Measurements from ENCODE around the gene TIMP1. TPM values are rescaled to one million over a fixed set of nuclear protein-coding genes. Genes with fewer than 3 reads are reported as not detected.

Gene TIMP1
- total RNA-seq, 1 donor from 2014 or later = 241 TPM

DNA sequence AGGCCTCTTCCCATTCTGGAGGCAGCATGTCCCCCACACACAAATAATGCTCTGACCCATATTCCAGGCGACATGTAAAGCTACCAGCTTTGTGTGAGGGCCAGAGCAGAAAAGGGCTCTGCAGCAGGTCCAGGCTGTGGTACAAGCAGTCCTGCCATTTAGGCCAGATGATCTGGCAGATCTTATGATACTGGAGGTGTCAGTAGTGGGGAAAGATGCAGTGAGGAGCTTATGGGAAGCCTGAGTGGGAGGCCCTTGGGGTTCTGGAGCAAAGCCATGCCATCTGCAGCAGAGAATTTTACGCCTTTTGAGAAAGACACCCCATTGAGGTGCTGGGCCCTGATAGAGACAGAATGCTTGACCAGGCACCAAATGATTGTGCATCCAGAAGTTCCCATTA lies 29.7 kb downstream of the TIMP1 start:
- TF ChIP-seq, protein P1, sequence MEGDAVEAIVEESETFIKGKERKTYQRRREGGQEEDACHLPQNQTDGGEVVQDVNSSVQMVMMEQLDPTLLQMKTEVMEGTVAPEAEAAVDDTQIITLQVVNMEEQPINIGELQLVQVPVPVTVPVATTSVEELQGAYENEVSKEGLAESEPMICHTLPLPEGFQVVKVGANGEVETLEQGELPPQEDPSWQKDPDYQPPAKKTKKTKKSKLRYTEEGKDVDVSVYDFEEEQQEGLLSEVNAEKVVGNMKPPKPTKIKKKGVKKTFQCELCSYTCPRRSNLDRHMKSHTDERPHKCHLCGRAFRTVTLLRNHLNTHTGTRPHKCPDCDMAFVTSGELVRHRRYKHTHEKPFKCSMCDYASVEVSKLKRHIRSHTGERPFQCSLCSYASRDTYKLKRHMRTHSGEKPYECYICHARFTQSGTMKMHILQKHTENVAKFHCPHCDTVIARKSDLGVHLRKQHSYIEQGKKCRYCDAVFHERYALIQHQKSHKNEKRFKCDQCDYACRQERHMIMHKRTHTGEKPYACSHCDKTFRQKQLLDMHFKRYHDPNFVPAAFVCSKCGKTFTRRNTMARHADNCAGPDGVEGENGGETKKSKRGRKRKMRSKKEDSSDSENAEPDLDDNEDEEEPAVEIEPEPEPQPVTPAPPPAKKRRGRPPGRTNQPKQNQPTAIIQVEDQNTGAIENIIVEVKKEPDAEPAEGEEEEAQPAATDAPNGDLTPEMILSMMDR (conservative IDR thresholded peaks at IDR 0.05; ENCODE audit: low read depth, low read length) = no peak
- no peak for DNase-seq (ENCODE audit: low read depth)
- H3K4me3 ChIP-seq (ENCODE audit: low read depth, low read length) = no peak overlapping the region

DNA sequence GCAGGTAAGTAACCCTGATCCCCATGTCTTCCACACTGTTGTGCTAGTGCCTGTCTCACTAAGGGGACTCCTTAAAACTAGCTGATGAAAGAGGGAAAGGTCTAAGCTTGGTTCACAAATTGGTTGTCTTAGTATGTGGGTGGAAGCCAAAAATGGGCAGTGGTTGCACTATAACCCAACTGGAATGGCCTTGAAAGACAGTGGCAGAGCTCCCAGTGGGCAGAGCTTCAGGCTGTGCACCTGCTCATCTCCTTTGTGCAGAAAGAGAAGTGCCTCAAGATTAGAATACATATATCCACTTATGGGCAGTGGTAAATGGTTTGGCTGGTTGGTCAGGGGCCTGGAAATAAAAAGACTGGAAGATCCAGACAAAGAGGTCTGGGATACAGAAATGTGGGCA lies 30.2 kb downstream of the TIMP1 start:
- TF ChIP-seq, protein P1 (conservative IDR thresholded peaks at IDR 0.05; ENCODE audit: low read depth, low read length) = no peak
- no peak overlapping the region for H3K4me3 ChIP-seq (ENCODE audit: low read depth, low read length)
- DNase-seq (ENCODE audit: low read depth) = no peak

DNA sequence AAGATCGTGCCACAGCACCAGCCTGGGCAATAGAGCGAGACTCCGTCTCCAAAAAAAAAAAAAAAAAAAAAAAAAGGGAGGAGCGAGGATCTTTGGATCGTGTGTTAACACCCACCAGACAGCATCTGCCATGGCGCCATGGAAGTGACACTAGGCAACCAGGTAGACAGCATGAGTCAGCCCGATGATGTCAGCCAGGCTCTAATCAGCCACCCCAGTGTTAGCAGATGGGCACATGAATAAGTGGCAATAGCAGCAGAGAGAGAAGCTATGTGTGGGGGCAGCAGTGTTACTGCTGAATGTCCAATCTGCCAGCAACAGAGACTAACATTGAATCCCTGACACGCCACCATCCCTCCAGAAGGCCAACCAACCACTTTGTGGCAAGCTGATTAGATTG lies 30.8 kb downstream of the TIMP1 start:
- H3K4me3 ChIP-seq (ENCODE audit: low read depth, low read length) = no peak overlapping the region
- TF ChIP-seq, protein P1 (conservative IDR thresholded peaks at IDR 0.05; ENCODE audit: low read depth, low read length) = no peak
- DNase-seq (ENCODE audit: low read depth) = no peak

DNA sequence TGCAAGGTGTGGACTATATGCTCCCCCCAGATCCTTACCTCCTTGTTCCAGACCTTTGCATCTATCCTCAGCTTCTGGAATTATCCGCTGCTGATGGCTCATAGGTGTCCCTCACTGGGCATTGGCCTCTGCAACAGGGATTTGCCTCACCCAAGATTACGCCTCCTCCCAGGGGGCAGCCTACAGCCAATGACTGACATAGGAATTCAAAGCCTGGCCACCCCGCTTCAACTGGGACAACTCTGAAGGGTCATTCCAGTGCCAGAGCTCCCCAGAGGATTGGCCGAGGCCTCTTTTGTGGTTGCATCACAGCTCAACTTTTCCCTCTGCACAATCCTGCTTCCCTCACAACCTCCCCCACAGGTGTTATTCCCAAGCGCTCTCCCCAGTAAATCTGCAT lies 32.4 kb downstream of the TIMP1 start:
- TF ChIP-seq, protein P1 (conservative IDR thresholded peaks at IDR 0.05; ENCODE audit: low read depth, low read length) = no peak
- H3K4me3 ChIP-seq (ENCODE audit: low read depth, low read length) = no peak overlapping the region
- DNase-seq (ENCODE audit: low read depth) = no peak

DNA sequence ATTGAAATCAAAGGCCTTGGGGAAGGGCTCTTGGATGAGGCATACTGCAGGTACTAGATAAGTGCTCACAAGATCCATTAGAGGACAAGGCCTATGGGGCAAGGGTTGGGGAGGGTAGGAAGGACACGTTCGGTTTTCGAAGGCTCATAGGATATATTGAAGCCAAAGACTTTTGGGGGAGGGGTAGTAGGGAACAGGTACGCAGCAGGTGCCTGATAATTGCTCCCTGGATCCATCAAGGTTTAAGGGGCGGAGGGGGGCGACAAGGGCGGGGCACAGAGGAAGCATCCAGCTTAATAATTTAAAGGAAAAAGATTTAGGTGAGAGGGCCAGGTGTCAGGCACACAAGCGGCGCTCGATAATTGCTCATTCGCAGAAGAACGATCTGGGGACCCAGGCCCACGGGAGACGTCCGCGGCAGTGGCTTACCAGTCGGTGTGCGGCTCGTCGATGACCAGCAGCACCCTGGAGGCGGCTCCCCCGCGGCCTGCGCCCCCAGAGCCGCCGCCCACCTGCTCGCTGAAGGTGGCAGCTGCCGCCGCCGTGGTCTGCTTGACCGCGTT lies 36.8 kb downstream of the TIMP1 start:
- TF ChIP-seq, protein P1 (conservative IDR thresholded peaks at IDR 0.05; ENCODE audit: low read depth, low read length) = no peak
- no peak for DNase-seq (ENCODE audit: low read depth)
- H3K4me3 ChIP-seq (ENCODE audit: low read depth, low read length) = peak overlapping the region; percentile 46

DNA sequence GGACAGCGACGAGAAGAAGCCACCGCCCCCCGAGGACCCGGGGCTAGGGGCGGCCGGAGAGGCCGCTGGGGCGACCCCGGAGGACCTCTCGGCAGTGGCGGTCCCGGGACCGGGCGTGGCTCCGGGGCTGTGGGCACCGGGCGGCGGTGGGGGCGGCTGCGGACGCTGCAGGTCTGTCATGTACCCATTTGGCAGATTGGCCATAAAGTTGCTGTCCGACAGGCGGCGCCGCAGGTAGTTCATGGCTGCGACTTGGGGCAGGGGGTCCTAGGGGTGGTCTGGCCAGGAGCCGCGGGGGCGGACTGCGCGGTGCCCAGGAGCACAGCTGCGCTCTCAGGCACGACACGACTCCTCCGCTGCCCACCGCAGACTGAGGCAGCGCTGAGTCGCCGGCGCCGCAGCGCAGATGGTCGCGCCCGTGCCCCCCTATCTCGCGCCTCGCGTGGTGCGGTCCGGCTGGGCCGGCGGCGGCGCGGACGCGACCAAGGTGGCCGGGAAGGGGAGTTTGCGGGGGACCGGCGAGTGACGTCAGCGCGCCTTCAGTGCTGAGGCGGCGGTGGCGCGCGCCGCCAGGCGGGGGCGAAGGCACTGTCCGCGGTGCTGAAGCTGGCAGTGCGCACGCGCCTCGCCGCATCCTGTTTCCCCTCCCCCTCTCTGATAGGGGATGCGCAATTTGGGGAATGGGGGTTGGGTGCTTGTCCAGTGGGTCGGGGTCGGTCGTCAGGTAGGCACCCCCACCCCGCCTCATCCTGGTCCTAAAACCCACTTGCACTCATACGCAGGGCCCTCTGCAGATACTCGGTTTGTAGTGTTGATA lies 37.5 kb downstream of the TIMP1 start, which contains the start of gene SYN1:
Gene SYN1 (minus strand): TSS at position 372 of the 817 bp plus-strand sequence. CDS start 129 bp downstream, at position 243.
- H3K4me3 ChIP-seq (ENCODE audit: low read depth, low read length) = peak within 1 kb of the TSS; percentile 46
- TF ChIP-seq, protein P1 (conservative IDR thresholded peaks at IDR 0.05; ENCODE audit: low read depth, low read length) = no peak
- DNase-seq (ENCODE audit: low read depth) = no peak
